Activated CD8-positive, alpha-beta T cell treated with anti-CD3 and anti-CD28 coated beads for 36 hours (primary cell): ENCODE data around the gene ATP8B4. TPM values are rescaled to one million over a fixed set of nuclear protein-coding genes. Genes with fewer than 3 reads are reported as not detected.
"Not testable (repeated sequence)": the region's sequence is repeated elsewhere in the genome, so short reads cannot be mapped to it uniquely, and the experiment has no call there.

Source experiments
- ATAC-seq: fragments of 200-7000 bp; cut with Tn5 transposase; one replicate; pipeline ENCODE4 v1.10.0; 2021; ENCODE audit warnings: mild to moderate bottlenecking, moderate library complexity
- CTCF ChIA-PET: fragments of 350-600 bp; sonication (Branson Sonifier 250); formaldehyde crosslinking; loops from one replicate; lab custom pipeline; 2021; ENCODE audit warnings: antibody characterized with exemption; lab: Charles Lee
- POLR2A ChIA-PET: fragments of 350-600 bp; sonication (Branson Sonifier 250); formaldehyde crosslinking; loops from one replicate; lab custom pipeline; 2021; ENCODE audit warnings: antibody characterized with exemption; lab: Charles Lee
- DNase-seq: peaks from one replicate; pipeline ENCODE4 v3.0.0-alpha.2; 2020
- H3K27ac Mint-ChIP-seq: one replicate; pipeline ENCODE4 v1.8.0; 2021; ENCODE audit warnings: mild to moderate bottlenecking, mixed read lengths
- H3K27me3 Mint-ChIP-seq: one replicate; pipeline ENCODE4 v1.8.0; 2021; ENCODE audit warnings: mixed read lengths
- H3K36me3 Mint-ChIP-seq: one replicate; pipeline ENCODE4 v1.8.0; 2021; ENCODE audit warnings: low read depth, mixed read lengths
- H3K4me1 Mint-ChIP-seq: one replicate; pipeline ENCODE4 v1.8.0; 2021; ENCODE audit warnings: low read depth, mixed read lengths
- H3K4me3 Mint-ChIP-seq: one replicate; pipeline ENCODE4 v1.8.0; 2021; ENCODE audit warnings: mild to moderate bottlenecking, moderate library complexity, mixed read lengths
- H3K9me3 Mint-ChIP-seq: one replicate; pipeline ENCODE4 v1.8.0; 2021; ENCODE audit warnings: mixed read lengths
- CTCF ChIP-seq: fragments of 200-600 bp; IDR thresholded peaks from one replicate; pipeline ENCODE4 v1.8.0; 2022; ENCODE audit warnings: antibody characterized with exemption, mild to moderate bottlenecking
- intact Hi-C: fragments of 100-400 bp; cut with micrococcal nuclease; formaldehyde crosslinking; loops from one replicate; pipeline ENCODE4 v1.10.0; 2022
- total RNA-seq, 2 experiments: library from RNA; stranded (reverse); gene quantifications; one replicate each; pipeline ENCODE4 v1.2.3, GENCODE V29; 2021

The ATP8B4 gene
- total RNA-seq, 2 experiments from 2014 or later, result 4.6 to 5.8 TPM

- TF ChIP-seq CTCF, result no peak
- H3K27me3 Mint-ChIP-seq, result peaks cover 14% of the 10 kb centered on the region
- ATAC-seq, result no peak
- CTCF ChIA-PET, result no interaction called here
- no peaks in the 10 kb centered on the region for H3K36me3 Mint-ChIP-seq
- intact Hi-C loops, result no loop called here
- POLR2A ChIA-PET, result no interaction called here
- H3K4me1 Mint-ChIP-seq, result no peaks in the 10 kb centered on the region
- no peak overlapping the region for H3K27ac Mint-ChIP-seq
- DNase-seq, result no peak
- H3K9me3 Mint-ChIP-seq, result no peaks in the 10 kb centered on the region
- H3K4me3 Mint-ChIP-seq, result no peak overlapping the region
These were observed 45.4 kb upstream of the ATP8B4 start for GRCh38 chr15:50164458-50164857.

- H3K36me3 Mint-ChIP-seq, result no peaks in the 10 kb centered on the region
- H3K4me1 Mint-ChIP-seq, result no peaks in the 10 kb centered on the region
- H3K9me3 Mint-ChIP-seq, result peaks cover 4% of the 10 kb centered on the region
- peaks cover 14% of the 10 kb centered on the region for H3K27me3 Mint-ChIP-seq
- no peak for TF ChIP-seq CTCF
- intact Hi-C loops, result no loop called here
- H3K4me3 Mint-ChIP-seq, result no peak overlapping the region
- H3K27ac Mint-ChIP-seq, result no peak overlapping the region
- DNase-seq (no peak), ATAC-seq (no peak)
- ChIA-PET CTCF (interaction anchor here (1.2 kb wide), 1 partner anchor 9 kb away, joined by 3 read pairs; no protein-coding TSS in a partner anchor), POLR2A (no interaction called here)
These were observed 44.8 kb upstream of the ATP8B4 start for GRCh38 chr15:50163719-50164410.

- no peaks in the 10 kb centered on the region for H3K36me3 Mint-ChIP-seq
- peaks cover 4% of the 10 kb centered on the region for H3K9me3 Mint-ChIP-seq
- CTCF ChIA-PET, result interaction anchor here (1.2 kb wide), 1 partner anchor 8 kb away, joined by 3 read pairs; no protein-coding TSS in a partner anchor
- ATAC-seq (no peak), DNase-seq (no peak)
- no peak overlapping the region for H3K27ac Mint-ChIP-seq
- peaks cover 14% of the 10 kb centered on the region for H3K27me3 Mint-ChIP-seq
- no peak for TF ChIP-seq CTCF
- POLR2A ChIA-PET, result no interaction called here
- intact Hi-C loops, result no loop called here
- H3K4me1 Mint-ChIP-seq, result no peaks in the 10 kb centered on the region
- no peak overlapping the region for H3K4me3 Mint-ChIP-seq
These were observed 44.1 kb upstream of the ATP8B4 start for GRCh38 chr15:50162969-50163718.

GRCh38 chr15:50158236-50158635 lies 39.2 kb upstream of the ATP8B4 start:
- intact Hi-C loops, H3K4me3 Mint-ChIP-seq, H3K9me3 Mint-ChIP-seq, H3K36me3 Mint-ChIP-seq, DNase-seq, ATAC-seq, CTCF ChIA-PET, H3K4me1 Mint-ChIP-seq, H3K27me3 Mint-ChIP-seq, POLR2A ChIA-PET, H3K27ac Mint-ChIP-seq: not testable (repeated sequence)

- H3K9me3 Mint-ChIP-seq, result peaks cover 4% of the 10 kb centered on the region
- no peaks in the 10 kb centered on the region for H3K36me3 Mint-ChIP-seq
- no peaks in the 10 kb centered on the region for H3K27me3 Mint-ChIP-seq
- TF ChIP-seq CTCF, result no peak
- no peak overlapping the region for H3K27ac Mint-ChIP-seq
- ChIA-PET POLR2A (interaction anchor here (0.6 kb wide), 1 partner anchor 155 kb away, joined by 4 read pairs; no protein-coding TSS in a partner anchor), CTCF (interaction anchor here (0.7 to 2.6 kb wide), 6 partner anchors 20 to 174 kb away, joined by 3 to 9 read pairs (median 3); no protein-coding TSS in a partner anchor)
- DNase-seq, result no peak
- no peak for ATAC-seq
- no peak overlapping the region for H3K4me3 Mint-ChIP-seq
- intact Hi-C loops, result no loop called here
- H3K4me1 Mint-ChIP-seq, result peaks cover 6% of the 10 kb centered on the region
These were observed 32.4 kb upstream of the ATP8B4 start for GRCh38 chr15:50151476-50151875.
